Sigmoid colon (tissue), 4 donors: Measurements from ENCODE around the gene C1QTNF6.

Experiments
- EP300 ChIP-seq, 4 donors: sonication (generic); formaldehyde crosslinking; IDR thresholded peaks; one replicate each; pipeline ENCODE4 v1.6.1; 2017; ENCODE audit warnings: antibody characterized with exemption in 4 of 4
- POLR2A ChIP-seq, 2 donors: fragments of 450-650 bp; IDR thresholded peaks; one replicate each; pipeline ENCODE4 v1.6.1; 2016; ENCODE audit warnings: antibody characterized with exemption in 2 of 2, mild to moderate bottlenecking in 2 of 2, moderate library complexity in 2 of 2
- POLR2AphosphoS5 ChIP-seq, 4 donors: sonication (generic); formaldehyde crosslinking; IDR thresholded peaks; one replicate each; pipeline ENCODE4 v1.6.1; 2017; ENCODE audit warnings: antibody characterized with exemption in 4 of 4
- TF ChIP-seq, protein P1 (sequence below), 4 experiments: fragments of 450-650 bp in 3 of 4; fragments of 200-600 bp in 1 of 4; IDR thresholded peaks; one replicate each; pipeline ENCODE4 v1.5.1; 2016 to 2019; ENCODE audit warnings: antibody characterized with exemption in 4 of 4, mild to moderate bottlenecking in 3 of 4, moderate library complexity in 2 of 4

- TF ChIP-seq, protein P1, sequence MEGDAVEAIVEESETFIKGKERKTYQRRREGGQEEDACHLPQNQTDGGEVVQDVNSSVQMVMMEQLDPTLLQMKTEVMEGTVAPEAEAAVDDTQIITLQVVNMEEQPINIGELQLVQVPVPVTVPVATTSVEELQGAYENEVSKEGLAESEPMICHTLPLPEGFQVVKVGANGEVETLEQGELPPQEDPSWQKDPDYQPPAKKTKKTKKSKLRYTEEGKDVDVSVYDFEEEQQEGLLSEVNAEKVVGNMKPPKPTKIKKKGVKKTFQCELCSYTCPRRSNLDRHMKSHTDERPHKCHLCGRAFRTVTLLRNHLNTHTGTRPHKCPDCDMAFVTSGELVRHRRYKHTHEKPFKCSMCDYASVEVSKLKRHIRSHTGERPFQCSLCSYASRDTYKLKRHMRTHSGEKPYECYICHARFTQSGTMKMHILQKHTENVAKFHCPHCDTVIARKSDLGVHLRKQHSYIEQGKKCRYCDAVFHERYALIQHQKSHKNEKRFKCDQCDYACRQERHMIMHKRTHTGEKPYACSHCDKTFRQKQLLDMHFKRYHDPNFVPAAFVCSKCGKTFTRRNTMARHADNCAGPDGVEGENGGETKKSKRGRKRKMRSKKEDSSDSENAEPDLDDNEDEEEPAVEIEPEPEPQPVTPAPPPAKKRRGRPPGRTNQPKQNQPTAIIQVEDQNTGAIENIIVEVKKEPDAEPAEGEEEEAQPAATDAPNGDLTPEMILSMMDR (IDR thresholded peaks at IDR 0.05), result no peak
- no peak for TF ChIP-seq POLR2A (IDR thresholded peaks at IDR 0.05)
- no peak for TF ChIP-seq POLR2AphosphoS5 (IDR thresholded peaks at IDR 0.05)
- TF ChIP-seq EP300 (IDR thresholded peaks at IDR 0.05), result no peak
Measured at GRCh38 chr22:37183432-37184379, 4.3 kb downstream of the C1QTNF6 start.
